Naive thymus-derived CD8-positive, alpha-beta T cell (primary cell): ENCODE results near the gene LYVE1. TPM values are rescaled to one million over a fixed set of nuclear protein-coding genes. Genes with fewer than 3 reads are reported as not detected.
"Not testable (repeated sequence)": the region's sequence is repeated elsewhere in the genome, so short reads cannot be mapped to it uniquely, and the experiment has no call there.

ENCODE experiments used
- ATAC-seq, 2 donors: fragments of 150-1000 bp; cut with Tn5 transposase in 1 of 2; sonication (Bioruptor Pico), chemical (Tn5 transposase) in 1 of 2; 1 replicate in 1 of 2; 2 replicates in 1 of 2; pipeline ENCODE4 v1.10.0; 2021; ENCODE audit warnings: mild to moderate bottlenecking in 2 of 2, moderate library complexity in 2 of 2
- POLR2A ChIA-PET: fragments of 350-600 bp; sonication (Branson Sonifier 250); formaldehyde crosslinking; loops from one replicate; lab custom pipeline; 2021; ENCODE audit warnings: antibody characterized with exemption; lab: Charles Lee
- DNase-seq, 10 donors: peaks; one replicate each; pipeline versions ENCODE4 v3.0.0 to v3.0.0-alpha.2; 2020 to 2022
- H3K27ac Mint-ChIP-seq, 10 donors: one replicate each; pipeline ENCODE4 v1.8.0; 2020 to 2022; ENCODE audit warnings: mild to moderate bottlenecking in 10 of 10, mixed read lengths in 10 of 10, moderate library complexity in 4 of 10, inconsistent platforms in 1 of 10
- H3K27me3 Mint-ChIP-seq, 5 donors: one replicate each; pipeline ENCODE4 v1.8.0; 2021 to 2022; ENCODE audit warnings: mixed read lengths in 5 of 5
- H3K36me3 Mint-ChIP-seq, 3 donors: one replicate each; pipeline ENCODE4 v1.8.0; 2020 to 2022; ENCODE audit warnings: mixed read lengths in 3 of 3, mild to moderate bottlenecking in 2 of 3, inconsistent platforms in 1 of 3
- H3K4me1 Mint-ChIP-seq, 4 donors: one replicate each; pipeline ENCODE4 v1.8.0; 2021 to 2022; ENCODE audit warnings: mixed read lengths in 4 of 4
- H3K4me3 Mint-ChIP-seq, 10 donors: one replicate each; pipeline ENCODE4 v1.8.0; 2020 to 2022; ENCODE audit warnings: mild to moderate bottlenecking in 10 of 10, mixed read lengths in 10 of 10, moderate library complexity in 6 of 10, inconsistent platforms in 1 of 10
- H3K9me3 Mint-ChIP-seq, 9 donors: one replicate each; pipeline ENCODE4 v1.8.0; 2020 to 2022; ENCODE audit warnings: mixed read lengths in 9 of 9, mild to moderate bottlenecking in 3 of 9, inconsistent platforms in 1 of 9, moderate library complexity in 1 of 9
- polyA plus RNA-seq, 3 donors: library from polyadenylated mRNA; unstranded; fragments of 300-500 nt; fragmentation: Illumina TruSeq; gene quantifications; one replicate each; pipeline ENCODE4 v1.2.3, GENCODE V29; 2021
- total RNA-seq, 8 experiments: library from RNA in 2 of 8; stranded (reverse) in 2 of 8; gene quantifications; one replicate each; pipeline ENCODE4 v1.2.3 and lab custom pipeline; 2021 to 2026

The LYVE1 gene
- total and polyA plus RNA-seq, 5 experiments from 2014 or later = not detected

DNA sequence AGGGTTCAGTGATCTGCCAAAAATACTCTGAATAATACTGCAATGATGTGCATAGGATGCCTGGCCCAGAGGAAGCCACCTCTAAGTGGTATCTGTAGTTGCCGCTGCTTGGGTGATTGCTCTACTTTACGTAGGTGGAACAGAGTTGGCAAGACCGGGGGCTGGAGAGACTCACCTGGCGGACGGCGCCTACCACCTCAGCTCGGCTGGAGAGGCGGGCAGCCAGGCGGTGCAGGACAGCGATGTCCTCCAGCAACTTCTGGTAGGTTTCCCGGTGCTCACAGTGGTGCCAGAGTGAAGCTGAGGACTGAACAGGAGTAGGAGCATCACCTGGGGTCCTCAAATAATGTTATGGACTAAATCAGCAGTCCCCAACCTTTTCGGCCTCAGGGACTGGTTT is 34.5 kb upstream of the LYVE1 start:
- H3K4me3 Mint-ChIP-seq = no peak overlapping the region
- DNase-seq = no peak
- no peaks in the 10 kb centered on the region for H3K9me3 Mint-ChIP-seq
- peaks cover 0 to 24% (median 7%) of the 10 kb centered on the region in 5 donors for H3K27me3 Mint-ChIP-seq
- no peak for ATAC-seq
- no peak overlapping the region for H3K27ac Mint-ChIP-seq
- peaks cover 0 to 60% (median 2%) of the 10 kb centered on the region in 4 donors for H3K4me1 Mint-ChIP-seq
- POLR2A ChIA-PET = no interaction called here
- H3K36me3 Mint-ChIP-seq = no peaks in the 10 kb centered on the region

DNA sequence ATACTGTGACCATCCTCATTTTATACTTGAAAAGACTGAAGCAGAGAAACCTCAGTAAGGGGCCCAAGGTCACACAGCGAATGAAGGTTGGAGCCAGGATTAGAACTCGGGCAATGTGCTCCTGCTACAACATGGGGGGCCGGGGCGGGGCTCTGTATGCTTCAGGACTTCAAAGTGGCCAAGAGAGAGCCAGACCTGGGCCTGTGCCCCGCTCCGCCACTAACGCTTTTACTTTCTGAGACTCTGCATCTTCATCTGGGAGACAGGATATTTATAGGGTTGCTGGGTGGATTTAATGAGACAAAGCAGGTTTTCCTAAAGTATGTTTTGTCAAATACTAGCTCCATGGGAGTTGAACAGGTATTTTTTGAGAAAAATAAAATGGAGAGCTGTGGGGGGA is 33.9 kb upstream of the LYVE1 start:
- no peaks in the 10 kb centered on the region for H3K36me3 Mint-ChIP-seq
- no peak overlapping the region for H3K27ac Mint-ChIP-seq
- H3K9me3 Mint-ChIP-seq = no peaks in the 10 kb centered on the region
- DNase-seq (no peak), ATAC-seq (no peak)
- POLR2A ChIA-PET = no interaction called here
- H3K27me3 Mint-ChIP-seq = peaks cover 0 to 24% (median 10%) of the 10 kb centered on the region in 5 donors
- peaks cover 0 to 57% (median 2%) of the 10 kb centered on the region in 4 donors for H3K4me1 Mint-ChIP-seq
- H3K4me3 Mint-ChIP-seq = no peak overlapping the region

DNA sequence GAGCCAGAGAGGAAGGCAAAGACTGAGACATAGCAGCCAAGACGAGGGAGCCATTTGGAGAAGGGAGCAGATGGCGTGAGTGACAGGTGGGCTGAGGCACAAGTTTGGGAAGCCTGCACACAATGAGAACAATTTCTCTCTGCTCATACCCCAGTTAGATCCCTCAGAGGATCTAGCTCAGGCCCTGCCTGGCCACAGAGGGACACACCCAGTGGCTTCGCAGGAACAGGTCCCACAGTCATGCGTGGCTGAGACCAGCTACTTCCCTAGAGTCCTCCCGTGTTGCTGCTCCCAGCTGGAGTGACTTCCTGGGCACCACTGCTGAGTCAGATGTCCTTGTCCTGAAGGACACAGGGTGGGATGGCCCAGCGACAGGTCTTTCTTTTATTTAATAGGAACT is 33.4 kb upstream of the LYVE1 start:
- Mint-ChIP-seq H3K27ac (no peak overlapping the region), H3K36me3 (no peaks in the 10 kb centered on the region), H3K27me3 (peaks cover 0 to 19% (median 6%) of the 10 kb centered on the region in 5 donors), H3K9me3 (no peaks in the 10 kb centered on the region), H3K4me3 (no peak overlapping the region), H3K4me1 (peaks cover 0 to 53% (median 2%) of the 10 kb centered on the region in 4 donors)
- DNase-seq = no peak
- no peak for ATAC-seq
- POLR2A ChIA-PET = no interaction called here

DNA sequence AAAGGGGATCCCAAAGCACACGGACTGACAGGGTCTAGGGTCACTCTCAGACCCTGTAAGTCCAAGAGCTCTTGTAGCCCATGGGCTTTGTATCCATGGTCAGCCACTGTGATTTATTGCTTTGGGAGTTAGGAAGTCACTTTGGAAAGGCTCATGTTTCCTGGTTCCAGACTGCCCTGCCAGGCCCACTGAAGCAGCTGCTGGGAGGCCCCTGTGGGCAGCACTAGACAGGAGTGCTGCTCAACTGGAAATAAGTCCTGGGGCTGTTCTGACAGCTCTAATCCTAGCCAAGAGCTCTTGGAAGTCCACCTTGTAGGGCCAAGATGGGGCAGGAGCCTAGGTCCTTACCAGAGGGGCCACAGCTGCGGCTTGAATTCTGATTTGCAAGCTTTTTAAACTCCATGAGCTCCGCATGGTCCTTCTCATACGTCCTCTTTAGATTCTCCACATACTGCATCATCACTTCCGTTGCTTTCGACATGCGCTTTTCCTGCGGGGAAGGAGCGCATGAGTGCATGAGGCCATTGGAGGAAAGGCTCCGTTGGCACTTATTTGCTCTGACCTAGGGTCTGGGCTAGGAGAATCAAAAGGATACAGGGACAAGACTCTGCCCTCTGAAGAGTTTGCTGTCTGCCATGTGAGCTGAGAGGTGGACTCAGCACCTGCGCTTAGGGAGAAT is 32.2 kb upstream of the LYVE1 start:
- H3K4me1 Mint-ChIP-seq = peaks cover 0 to 46% (median 2%) of the 10 kb centered on the region in 4 donors

DNA sequence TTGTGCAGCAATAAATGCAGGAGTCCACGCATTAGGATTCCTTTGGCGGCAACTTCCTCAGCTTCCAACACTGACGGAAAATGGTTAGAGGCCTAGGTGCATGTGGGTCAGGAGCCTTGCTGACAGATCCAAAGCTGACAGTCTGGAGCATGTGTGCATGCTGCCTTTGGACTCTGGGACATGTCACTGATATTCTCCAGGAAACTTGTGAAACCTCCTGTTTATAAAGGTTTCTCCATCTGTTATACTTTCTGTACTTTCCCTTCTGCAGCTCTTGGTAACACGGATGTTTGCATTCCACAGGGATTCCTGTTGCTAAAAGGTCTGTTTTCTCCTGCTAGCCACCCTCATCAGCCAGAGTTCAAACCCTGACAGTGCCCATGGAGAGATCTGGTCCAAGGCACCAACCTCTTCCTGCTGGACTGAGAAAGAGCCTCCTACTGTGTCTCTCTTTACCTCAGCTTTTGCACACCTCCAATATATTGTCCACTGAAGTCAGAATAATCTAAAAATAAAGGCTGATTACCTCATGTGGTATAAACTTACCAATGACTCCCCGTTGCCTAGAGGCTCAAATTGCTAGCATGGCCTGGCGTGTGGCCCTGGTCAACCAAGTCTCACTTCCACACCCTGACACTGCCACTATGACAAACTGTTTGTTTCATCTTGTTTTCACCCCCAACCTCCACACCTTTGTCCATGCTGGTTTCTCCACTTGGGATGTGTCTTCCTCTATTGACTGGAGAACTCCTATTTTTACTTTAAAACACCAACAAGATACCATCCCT is 31.1 kb upstream of the LYVE1 start:
- ATAC-seq = no peak
- no peak for DNase-seq
- peaks cover 0 to 7% (median 0%) of the 10 kb centered on the region in 3 donors for H3K36me3 Mint-ChIP-seq
- peaks cover 0 to 14% (median 4%) of the 10 kb centered on the region in 5 donors for H3K27me3 Mint-ChIP-seq
- no peak overlapping the region for H3K4me3 Mint-ChIP-seq
- H3K9me3 Mint-ChIP-seq = peaks cover 0 to 8% (median 0%) of the 10 kb centered on the region in 9 donors
- POLR2A ChIA-PET = no interaction called here
- H3K4me1 Mint-ChIP-seq = peaks cover 0 to 39% (median 2%) of the 10 kb centered on the region in 4 donors
- H3K27ac Mint-ChIP-seq = peak overlapping the region in 1 of 10 donors; percentile 70

More for the DNA sequence above, 32.2 kb upstream of the LYVE1 start:
- ATAC-seq (no peak), DNase-seq (no peak)
- H3K4me3 Mint-ChIP-seq = no peak overlapping the region
- peaks cover 0 to 7% (median 0%) of the 10 kb centered on the region in 3 donors for H3K36me3 Mint-ChIP-seq
- peaks cover 0 to 14% (median 4%) of the 10 kb centered on the region in 5 donors for H3K27me3 Mint-ChIP-seq
- peak overlapping the region in 1 of 10 donors; percentile 27 for H3K27ac Mint-ChIP-seq
- POLR2A ChIA-PET = no interaction called here
- peaks cover 0 to 8% (median 0%) of the 10 kb centered on the region in 9 donors for H3K9me3 Mint-ChIP-seq

DNA sequence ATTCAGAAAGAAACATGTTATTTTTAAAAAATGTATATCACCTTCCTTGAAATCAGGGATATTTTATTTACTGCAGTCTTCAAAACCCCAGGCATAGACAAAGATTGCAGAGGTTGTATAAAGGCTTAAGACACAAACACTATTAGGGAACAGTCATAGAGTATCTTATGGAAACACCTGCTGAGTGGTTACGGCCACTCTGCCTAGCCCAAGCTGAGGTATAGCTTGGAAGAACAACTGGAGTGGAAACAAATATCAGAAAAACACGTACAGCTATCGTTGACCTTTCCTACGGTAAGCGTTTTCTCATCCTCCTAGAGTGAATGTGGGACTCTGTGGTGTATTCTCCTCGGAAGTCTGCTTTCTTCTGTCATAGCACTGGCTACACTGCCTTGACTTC is 30.4 kb upstream of the LYVE1 start:
- Mint-ChIP-seq H3K27ac (no peak overlapping the region), H3K9me3 (peaks cover 0 to 8% (median 0%) of the 10 kb centered on the region in 9 donors), H3K36me3 (peaks cover 0 to 7% (median 0%) of the 10 kb centered on the region in 3 donors), H3K27me3 (peaks cover 0 to 14% (median 4%) of the 10 kb centered on the region in 5 donors), H3K4me3 (no peak overlapping the region), H3K4me1 (peaks cover 0 to 35% (median 1%) of the 10 kb centered on the region in 4 donors)
- POLR2A ChIA-PET = no interaction called here
- DNase-seq (no peak), ATAC-seq (no peak)

DNA sequence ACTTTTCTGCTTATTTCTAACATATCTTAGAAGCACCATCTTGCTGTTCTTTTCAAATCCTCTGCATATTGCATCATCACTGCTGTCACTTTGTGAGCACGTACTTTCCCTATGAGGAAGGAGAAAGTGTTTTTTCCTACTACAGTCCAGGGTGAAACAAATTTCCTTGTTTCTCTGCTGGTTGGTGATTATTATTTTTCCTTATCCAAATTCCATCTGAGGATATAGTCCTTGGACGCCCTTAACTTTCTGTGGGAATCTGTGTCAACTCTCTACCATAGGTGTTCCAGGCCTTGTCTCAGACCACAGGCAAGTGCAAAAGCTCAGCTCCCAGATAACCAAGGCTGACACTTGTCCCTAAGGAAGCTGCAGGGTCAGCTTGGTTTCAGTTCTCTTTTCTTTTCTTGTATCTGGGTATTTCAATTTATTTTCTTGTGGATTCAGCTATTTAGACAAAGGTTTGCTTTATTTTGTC is 29.4 kb upstream of the LYVE1 start:
- peaks cover 0 to 7% (median 0%) of the 10 kb centered on the region in 3 donors for H3K36me3 Mint-ChIP-seq
- H3K27ac Mint-ChIP-seq = no peak overlapping the region
- ATAC-seq = no peak
- peaks cover 0 to 14% (median 4%) of the 10 kb centered on the region in 5 donors for H3K27me3 Mint-ChIP-seq
- H3K4me1 Mint-ChIP-seq = peaks cover 0 to 31% (median 1%) of the 10 kb centered on the region in 4 donors
- H3K9me3 Mint-ChIP-seq = peaks cover 0 to 8% (median 0%) of the 10 kb centered on the region in 9 donors
- POLR2A ChIA-PET = no interaction called here
- DNase-seq = no peak
- H3K4me3 Mint-ChIP-seq = no peak overlapping the region

DNA sequence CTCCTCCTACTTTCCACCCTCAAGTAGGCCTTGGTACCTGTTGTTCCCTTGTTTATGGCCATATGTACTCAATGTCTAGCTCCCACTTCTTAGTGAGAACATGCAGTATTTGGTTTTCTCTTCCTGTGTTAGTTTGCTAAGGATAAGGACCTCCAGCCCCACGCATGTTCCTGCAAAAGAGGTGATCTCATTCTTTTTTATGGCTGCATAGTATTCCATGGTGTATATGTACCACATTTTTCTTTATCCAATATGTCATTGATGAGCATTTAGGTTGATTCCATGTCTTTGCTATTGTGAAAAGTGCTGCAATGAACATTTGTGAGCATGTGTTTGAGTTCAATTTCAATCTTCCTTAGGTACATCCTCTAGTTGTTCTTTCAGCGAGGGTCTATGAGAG is 27.4 kb upstream of the LYVE1 start:
- H3K27me3 Mint-ChIP-seq, H3K36me3 Mint-ChIP-seq, H3K9me3 Mint-ChIP-seq, H3K27ac Mint-ChIP-seq, ATAC-seq, POLR2A ChIA-PET, H3K4me3 Mint-ChIP-seq, DNase-seq: not testable (repeated sequence)
- peaks cover 0 to 14% (median 0%) of the 10 kb centered on the region in 4 donors for H3K4me1 Mint-ChIP-seq

DNA sequence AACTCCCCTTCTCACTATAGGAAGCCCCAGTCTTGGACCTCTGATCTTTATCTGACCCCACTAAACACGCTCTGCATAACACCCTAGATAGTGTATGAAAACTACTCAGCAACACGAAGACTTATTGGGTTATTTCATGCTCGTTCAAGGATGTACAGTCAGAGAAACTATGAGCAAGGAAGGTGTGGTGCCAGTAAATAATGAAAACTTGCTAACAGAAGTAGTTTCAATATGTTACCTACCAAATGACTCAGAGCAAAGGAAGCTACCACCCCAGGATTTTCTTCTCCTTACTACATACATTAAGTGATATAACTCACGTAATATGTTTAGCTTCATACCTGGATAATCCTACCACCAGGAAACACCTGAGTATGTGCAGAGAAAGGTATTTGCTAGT is 25.9 kb upstream of the LYVE1 start:
- Mint-ChIP-seq H3K9me3 (peaks cover 0 to 8% (median 0%) of the 10 kb centered on the region in 9 donors), H3K4me1 (peaks cover 0 to 14% (median 0%) of the 10 kb centered on the region in 4 donors), H3K4me3 (no peak overlapping the region), H3K36me3 (peaks cover 0 to 7% (median 0%) of the 10 kb centered on the region in 3 donors), H3K27me3 (peaks cover 0 to 8% (median 3%) of the 10 kb centered on the region in 5 donors), H3K27ac (no peak overlapping the region)
- POLR2A ChIA-PET = no interaction called here
- no peak for ATAC-seq
- no peak for DNase-seq

DNA sequence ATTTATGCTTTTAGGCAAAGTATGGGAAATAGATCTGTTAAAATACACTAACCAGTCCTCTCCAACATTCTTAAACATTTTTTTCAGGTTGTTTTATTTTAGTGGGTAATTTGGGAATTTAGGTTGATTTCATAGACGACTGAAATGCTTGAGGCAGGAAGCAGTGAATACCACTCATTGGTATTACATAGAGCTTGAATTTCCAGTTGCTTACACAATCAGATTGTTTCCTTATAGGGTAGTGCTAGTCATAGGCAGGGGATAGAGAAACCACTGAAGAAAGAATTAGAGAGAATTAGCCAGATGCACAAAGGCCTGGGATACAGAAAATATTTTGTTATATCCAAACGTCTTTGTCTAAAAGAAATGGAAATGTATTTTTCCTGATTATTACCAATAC is 23.9 kb upstream of the LYVE1 start:
- H3K27ac Mint-ChIP-seq = no peak overlapping the region
- H3K4me3 Mint-ChIP-seq = no peak overlapping the region
- peaks cover 0 to 7% (median 0%) of the 10 kb centered on the region in 3 donors for H3K36me3 Mint-ChIP-seq
- peaks cover 0 to 8% (median 3%) of the 10 kb centered on the region in 5 donors for H3K27me3 Mint-ChIP-seq
- peaks cover 0 to 8% (median 0%) of the 10 kb centered on the region in 9 donors for H3K9me3 Mint-ChIP-seq
- no peak for DNase-seq
- POLR2A ChIA-PET = no interaction called here
- peaks cover 0 to 7% (median 1%) of the 10 kb centered on the region in 4 donors for H3K4me1 Mint-ChIP-seq
- ATAC-seq = no peak

DNA sequence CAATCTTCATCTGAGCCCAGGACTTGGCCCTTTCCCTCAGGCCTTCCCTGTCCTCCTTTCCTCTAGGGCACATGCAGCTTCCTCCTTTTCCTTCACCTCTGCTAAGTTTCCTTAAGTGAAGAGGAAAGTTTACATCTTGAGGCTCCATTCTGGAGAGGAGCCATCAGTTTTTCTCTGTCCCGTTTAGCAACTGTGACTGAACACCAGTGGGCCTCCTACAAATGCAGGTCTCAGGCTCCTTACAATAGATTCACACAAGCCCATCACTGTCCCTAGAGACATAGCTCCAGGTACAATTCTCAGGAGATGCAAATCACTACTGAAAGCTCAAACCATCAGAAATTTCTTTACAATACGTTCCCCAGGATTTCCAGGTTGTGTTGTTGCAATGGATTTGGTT is 23.3 kb upstream of the LYVE1 start:
- ATAC-seq = no peak
- H3K27ac Mint-ChIP-seq = no peak overlapping the region
- POLR2A ChIA-PET = no interaction called here
- peaks cover 0 to 8% (median 0%) of the 10 kb centered on the region in 9 donors for H3K9me3 Mint-ChIP-seq
- H3K4me3 Mint-ChIP-seq = no peak overlapping the region
- peaks cover 0 to 7% (median 0%) of the 10 kb centered on the region in 3 donors for H3K36me3 Mint-ChIP-seq
- peaks cover 0 to 5% (median 1%) of the 10 kb centered on the region in 4 donors for H3K4me1 Mint-ChIP-seq
- no peak for DNase-seq
- H3K27me3 Mint-ChIP-seq = peaks cover 0 to 8% (median 3%) of the 10 kb centered on the region in 5 donors

DNA sequence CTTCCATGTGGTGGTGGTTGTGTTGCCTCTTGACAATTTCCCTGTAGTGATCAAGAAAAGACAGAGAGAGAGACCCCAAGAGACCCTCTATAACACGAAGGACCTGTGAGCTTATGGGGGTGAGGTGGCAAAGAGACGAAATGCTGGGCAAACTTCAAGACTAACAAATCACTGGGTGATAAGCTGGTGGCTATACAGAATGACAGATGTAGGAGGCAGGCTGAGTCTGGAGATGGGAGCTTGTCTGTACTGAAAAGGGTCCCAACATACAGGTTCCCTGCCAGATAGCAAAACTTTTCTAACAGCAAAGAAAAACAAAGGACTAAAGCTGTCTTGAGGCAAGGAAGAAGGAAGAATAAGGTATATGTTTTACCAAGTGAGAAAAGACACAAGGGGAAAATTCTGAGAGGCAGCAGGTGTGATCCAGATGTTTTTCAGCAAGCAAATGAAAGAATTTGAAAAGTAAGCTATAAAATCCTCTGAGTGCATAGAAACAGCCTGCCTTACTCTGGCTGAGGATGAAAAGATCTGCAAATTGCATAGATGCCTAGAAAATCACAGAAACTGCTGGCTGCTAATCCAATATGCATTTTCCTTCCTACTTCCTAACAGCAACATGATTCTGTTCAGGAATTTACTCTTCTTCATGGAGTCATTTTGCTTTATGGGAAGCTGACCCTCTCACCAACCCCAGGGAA is 21.9 kb upstream of the LYVE1 start:
- Mint-ChIP-seq H3K27me3 (peaks cover 0 to 8% (median 3%) of the 10 kb centered on the region in 5 donors), H3K4me1 (peaks cover 0 to 4% (median under 1%) of the 10 kb centered on the region in 4 donors), H3K9me3 (no peaks in the 10 kb centered on the region), H3K36me3 (no peaks in the 10 kb centered on the region), H3K4me3 (no peak overlapping the region), H3K27ac (no peak overlapping the region)
- ATAC-seq (no peak), DNase-seq (no peak)
- POLR2A ChIA-PET = no interaction called here
